Naive thymus-derived CD4-positive, alpha-beta T cell (primary cell): ENCODE measurements around the gene PDSS2. TPM values are rescaled to one million over a fixed set of nuclear protein-coding genes. Genes with fewer than 3 reads are reported as not detected.

Experiments
- ATAC-seq: fragments of 150-1000 bp; cut with Tn5 transposase; 2 replicates; pipeline ENCODE4 v1.10.0; 2021; ENCODE audit warnings: mild to moderate bottlenecking, moderate library complexity
- CTCF ChIA-PET: fragments of 350-600 bp; sonication (Branson Sonifier 250); formaldehyde crosslinking; loops from one replicate; lab custom pipeline; 2021; ENCODE audit warnings: antibody characterized with exemption; lab: Charles Lee
- POLR2A ChIA-PET: fragments of 350-600 bp; sonication (Branson Sonifier 250); formaldehyde crosslinking; loops from one replicate; lab custom pipeline; 2021; ENCODE audit warnings: antibody characterized with exemption, inconsistent platforms; lab: Charles Lee
- DNase-seq, 9 donors: peaks; one replicate each; pipeline versions ENCODE4 v3.0.0 to v3.0.0-alpha.2; 2020 to 2022; ENCODE audit warnings: mixed read lengths in 1 of 9
- H3K27ac ChIP-seq: one replicate; pipeline ENCODE4 v1.7.0; 2013; ENCODE audit warnings: mild to moderate bottlenecking, low read depth, low read length, moderate library complexity
- H3K27me3 ChIP-seq, 2 donors: one replicate each; pipeline ENCODE4 v1.7.0; 2013; ENCODE audit warnings: low read length in 2 of 2, mild to moderate bottlenecking in 2 of 2, moderate library complexity in 2 of 2; ENCODE audit not compliant: control insufficient read depth in 2 of 2, insufficient read depth in 2 of 2
- H3K36me3 ChIP-seq, 3 experiments: 1 replicate in 2 of 3; 2 replicates in 1 of 3; pipeline ENCODE4 v1.7.0; 2013; ENCODE audit warnings: low read length in 3 of 3, mild to moderate bottlenecking in 3 of 3, moderate library complexity in 1 of 3; ENCODE audit not compliant: insufficient read depth in 3 of 3, control insufficient read depth in 2 of 3
- H3K4me1 ChIP-seq, 2 donors: one replicate each; pipeline ENCODE4 v1.7.0; 2013; ENCODE audit warnings: low read length in 2 of 2, mild to moderate bottlenecking in 2 of 2, moderate library complexity in 1 of 2; ENCODE audit not compliant: control insufficient read depth in 2 of 2, insufficient read depth in 2 of 2
- H3K4me3 ChIP-seq: 2 replicates; pipeline ENCODE4 v1.7.0; 2013; ENCODE audit warnings: mild to moderate bottlenecking, low read length
- H3K9me3 ChIP-seq, 3 experiments: 1 replicate in 2 of 3; 2 replicates in 1 of 3; pipeline ENCODE4 v1.7.0; 2013; ENCODE audit warnings: low read length in 3 of 3; ENCODE audit not compliant: control insufficient read depth in 2 of 3
- H3K27ac Mint-ChIP-seq, 9 donors: one replicate each; pipeline ENCODE4 v1.8.0; 2020 to 2022; ENCODE audit warnings: mixed read lengths in 9 of 9, mild to moderate bottlenecking in 8 of 9, moderate library complexity in 5 of 9, inconsistent platforms in 2 of 9
- H3K27me3 Mint-ChIP-seq, 5 donors: one replicate each; pipeline ENCODE4 v1.8.0; 2021 to 2022; ENCODE audit warnings: mixed read lengths in 5 of 5, mild to moderate bottlenecking in 1 of 5
- H3K36me3 Mint-ChIP-seq, 5 donors: one replicate each; pipeline ENCODE4 v1.8.0; 2020 to 2022; ENCODE audit warnings: mixed read lengths in 5 of 5, mild to moderate bottlenecking in 3 of 5, inconsistent platforms in 1 of 5
- H3K4me1 Mint-ChIP-seq, 7 donors: one replicate each; pipeline ENCODE4 v1.8.0; 2020 to 2022; ENCODE audit warnings: mixed read lengths in 7 of 7, mild to moderate bottlenecking in 3 of 7, inconsistent platforms in 1 of 7
- H3K4me3 Mint-ChIP-seq, 10 donors: one replicate each; pipeline ENCODE4 v1.8.0; 2020 to 2022; ENCODE audit warnings: mild to moderate bottlenecking in 10 of 10, mixed read lengths in 10 of 10, moderate library complexity in 6 of 10, inconsistent platforms in 2 of 10
- H3K9me3 Mint-ChIP-seq, 11 donors: one replicate each; pipeline ENCODE4 v1.8.0; 2020 to 2022; ENCODE audit warnings: mixed read lengths in 11 of 11, mild to moderate bottlenecking in 4 of 11, inconsistent platforms in 1 of 11, moderate library complexity in 1 of 11
- intact Hi-C, 2 donors: fragments of 100-400 bp; cut with micrococcal nuclease; formaldehyde crosslinking; loops; one replicate each; pipeline ENCODE4 v1.15.1; 2023
- polyA plus RNA-seq, 2 donors: library from polyadenylated mRNA; unstranded; fragments of 300-500 nt; fragmentation: Illumina TruSeq; gene quantifications; one replicate each; pipeline ENCODE4 v1.2.3, GENCODE V29; 2021
- total RNA-seq, 6 experiments: library from RNA in 5 of 6; stranded (reverse) in 5 of 6; gene quantifications; 1 replicate in 5 of 6; 2 replicates in 1 of 6; pipeline ENCODE4 v1.2.3 and lab custom pipeline; 2021 to 2026

PDSS2 gene
- total and polyA plus RNA-seq, 7 experiments from 2014 or later, result 12.0 to 16.6 (median 12.4) TPM

DNA sequence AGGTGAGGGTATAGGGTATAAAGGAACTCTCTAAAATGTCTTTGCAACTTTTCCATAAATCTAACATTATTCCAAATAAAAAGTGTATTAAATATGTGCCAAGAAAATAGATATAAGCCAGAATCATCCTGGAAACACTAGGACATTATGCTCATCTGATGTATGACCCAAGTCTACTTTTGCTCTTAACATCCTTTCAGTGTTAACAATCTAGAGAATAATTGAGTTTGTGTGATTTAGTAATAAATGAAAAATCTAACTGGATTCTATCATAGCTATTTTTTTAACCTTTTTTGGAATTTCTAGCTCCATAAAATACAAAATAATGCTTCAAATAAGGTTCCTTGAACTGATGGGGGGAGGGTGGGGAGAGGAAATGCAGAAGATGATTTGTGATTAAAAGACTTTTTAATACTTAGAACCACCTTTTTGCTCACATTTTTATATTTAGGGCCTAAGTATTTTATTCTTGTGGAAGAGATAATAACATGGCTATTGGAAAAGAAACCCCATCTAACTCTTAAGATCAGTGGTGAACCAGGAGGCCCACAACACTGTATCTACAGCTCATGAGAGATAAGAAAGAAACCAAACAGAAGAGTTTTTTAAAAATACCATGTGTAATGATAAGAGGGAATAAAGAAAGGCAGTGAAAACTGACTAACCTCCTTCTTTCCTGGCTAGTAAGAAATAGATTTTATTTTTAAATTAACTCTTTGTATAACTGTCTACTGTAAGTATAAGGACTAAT is 68.5 kb downstream of the PDSS2 start:
- peak overlapping the region in 1 of 9 donors; percentile 30 for H3K27ac Mint-ChIP-seq

DNA sequence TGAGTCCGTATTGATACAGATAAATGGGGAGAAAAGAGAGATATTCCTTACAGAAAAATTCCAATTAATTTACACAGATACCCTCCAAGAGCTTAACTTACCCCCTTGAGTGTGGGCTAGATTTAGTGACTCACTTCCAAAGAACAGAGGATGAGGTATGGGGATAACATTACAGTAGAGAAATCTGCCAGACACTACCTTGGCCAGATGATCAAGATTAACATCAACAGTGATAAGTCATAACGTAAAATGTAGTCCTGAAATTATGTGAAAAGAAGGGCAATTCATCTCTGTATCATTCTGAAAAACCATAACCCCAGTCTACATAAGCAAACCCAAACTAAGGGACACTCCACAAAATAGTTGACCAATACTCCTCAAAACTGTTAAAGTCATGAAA is 69.3 kb downstream of the PDSS2 start:
- ATAC-seq (no peak), DNase-seq (no peak)
- H3K9me3 Mint-ChIP-seq, result peaks cover 5 to 26% (median 12%) of the 10 kb centered on the region in 11 donors
- no peaks in the 10 kb centered on the region for H3K27me3 Mint-ChIP-seq
- H3K4me3 ChIP-seq, result no peak overlapping the region
- no peak overlapping the region for H3K27ac ChIP-seq
- H3K36me3 Mint-ChIP-seq, result peaks cover 8 to 51% (median 43%) of the 10 kb centered on the region in 5 donors
- intact Hi-C loops, result no loop called here
- H3K27me3 ChIP-seq, result no peaks in the 10 kb centered on the region
- H3K4me1 ChIP-seq, result no peaks in the 10 kb centered on the region
- CTCF ChIA-PET, result no interaction called here
- H3K27ac Mint-ChIP-seq, result no peak overlapping the region
- no peak overlapping the region for H3K4me3 Mint-ChIP-seq
- H3K9me3 ChIP-seq, result peaks cover 0 to 10% (median 7%) of the 10 kb centered on the region in 3 experiments
- peaks cover 0 to 30% (median 9%) of the 10 kb centered on the region in 7 donors for H3K4me1 Mint-ChIP-seq
- POLR2A ChIA-PET, result no interaction called here
- peaks cover 0 to 3% (median 0%) of the 10 kb centered on the region in 3 experiments for H3K36me3 ChIP-seq

More for the DNA sequence above, 68.5 kb downstream of the PDSS2 start:
- peaks cover 5 to 34% (median 18%) of the 10 kb centered on the region in 11 donors for H3K9me3 Mint-ChIP-seq
- no peak overlapping the region for H3K4me3 Mint-ChIP-seq
- Histone ChIP-seq H3K27me3 (no peaks in the 10 kb centered on the region), H3K4me1 (no peaks in the 10 kb centered on the region), H3K4me3 (no peak overlapping the region), H3K9me3 (peaks cover 0 to 10% (median 9%) of the 10 kb centered on the region in 3 experiments), H3K36me3 (peaks cover 0 to 3% (median 3%) of the 10 kb centered on the region in 3 experiments), H3K27ac (no peak overlapping the region)
- H3K4me1 Mint-ChIP-seq, result peaks cover 0 to 24% (median 9%) of the 10 kb centered on the region in 7 donors
- POLR2A ChIA-PET, result no interaction called here
- H3K36me3 Mint-ChIP-seq, result peaks cover 8 to 58% (median 51%) of the 10 kb centered on the region in 5 donors
- no peak for DNase-seq
- CTCF ChIA-PET, result no interaction called here
- no peaks in the 10 kb centered on the region for H3K27me3 Mint-ChIP-seq
- intact Hi-C loops, result no loop called here
- no peak for ATAC-seq

DNA sequence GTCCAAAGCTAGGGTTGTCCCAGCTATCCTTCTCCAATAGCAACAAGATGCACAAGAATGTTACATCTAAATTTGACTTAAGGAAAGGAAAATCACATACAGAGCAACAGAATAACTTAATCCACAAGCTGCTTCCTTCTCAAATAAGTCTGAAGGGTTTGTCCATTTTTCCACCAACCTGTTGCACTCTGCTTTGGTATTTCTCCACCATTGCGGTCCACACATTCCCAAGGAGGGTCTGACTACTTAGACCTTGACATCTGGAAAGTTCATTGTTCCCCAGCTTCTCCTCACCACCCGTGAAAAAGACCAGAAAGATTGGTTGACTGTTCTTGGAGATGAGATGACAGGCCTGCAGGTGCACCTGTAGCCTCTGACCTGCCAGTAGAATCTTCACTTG is 72.5 kb downstream of the PDSS2 start:
- Mint-ChIP-seq H3K9me3 (peaks cover 0 to 7% (median 0%) of the 10 kb centered on the region in 11 donors), H3K4me1 (peaks cover 0 to 29% (median 9%) of the 10 kb centered on the region in 7 donors), H3K27ac (peak overlapping the region in 1 of 9 donors; percentile 78), H3K36me3 (peaks cover 0 to 37% (median 30%) of the 10 kb centered on the region in 5 donors), H3K4me3 (no peak overlapping the region), H3K27me3 (no peaks in the 10 kb centered on the region)
- DNase-seq (no peak), ATAC-seq (no peak)
- H3K4me1 ChIP-seq, result no peaks in the 10 kb centered on the region
- CTCF ChIA-PET, result no interaction called here
- no peak overlapping the region for H3K27ac ChIP-seq
- H3K9me3 ChIP-seq, result no peaks in the 10 kb centered on the region
- no peaks in the 10 kb centered on the region for H3K27me3 ChIP-seq
- H3K4me3 ChIP-seq, result no peak overlapping the region
- H3K36me3 ChIP-seq, result peaks cover 0 to 3% (median 0%) of the 10 kb centered on the region in 3 experiments
- intact Hi-C loops, result no loop called here
- POLR2A ChIA-PET, result no interaction called here

DNA sequence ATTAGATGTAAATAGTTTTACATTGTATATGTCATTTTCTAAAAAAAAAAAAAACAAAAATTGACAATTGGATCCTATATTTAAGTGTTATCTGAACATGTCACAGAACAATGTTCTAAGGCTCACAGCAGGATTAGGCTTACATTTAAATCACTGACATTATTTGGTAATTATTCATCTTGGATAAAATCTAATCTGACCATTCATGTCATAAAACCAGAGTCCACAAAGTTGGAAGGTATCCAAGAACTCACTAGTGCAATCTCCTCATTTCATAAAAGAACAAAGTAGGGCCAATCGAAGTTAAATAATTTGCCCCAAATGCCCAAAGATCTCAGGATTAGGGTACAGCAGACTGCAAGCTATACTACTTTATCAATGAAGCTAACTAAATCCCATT is 73.0 kb downstream of the PDSS2 start:
- no peaks in the 10 kb centered on the region for H3K9me3 ChIP-seq
- Mint-ChIP-seq H3K36me3 (peaks cover 0 to 38% (median 30%) of the 10 kb centered on the region in 5 donors), H3K4me1 (peaks cover 0 to 29% (median 9%) of the 10 kb centered on the region in 7 donors), H3K27me3 (no peaks in the 10 kb centered on the region), H3K4me3 (no peak overlapping the region), H3K9me3 (peaks cover 0 to 7% (median 0%) of the 10 kb centered on the region in 11 donors), H3K27ac (peak overlapping the region in 1 of 9 donors; percentile 26)
- no peak overlapping the region for H3K27ac ChIP-seq
- ATAC-seq, result no peak
- DNase-seq, result no peak
- H3K36me3 ChIP-seq, result peaks cover 0 to 3% (median 0%) of the 10 kb centered on the region in 3 experiments
- no peak overlapping the region for H3K4me3 ChIP-seq
- ChIA-PET POLR2A (no interaction called here), CTCF (no interaction called here)
- intact Hi-C loops, result no loop called here
- H3K27me3 ChIP-seq, result no peaks in the 10 kb centered on the region
- H3K4me1 ChIP-seq, result no peaks in the 10 kb centered on the region

DNA sequence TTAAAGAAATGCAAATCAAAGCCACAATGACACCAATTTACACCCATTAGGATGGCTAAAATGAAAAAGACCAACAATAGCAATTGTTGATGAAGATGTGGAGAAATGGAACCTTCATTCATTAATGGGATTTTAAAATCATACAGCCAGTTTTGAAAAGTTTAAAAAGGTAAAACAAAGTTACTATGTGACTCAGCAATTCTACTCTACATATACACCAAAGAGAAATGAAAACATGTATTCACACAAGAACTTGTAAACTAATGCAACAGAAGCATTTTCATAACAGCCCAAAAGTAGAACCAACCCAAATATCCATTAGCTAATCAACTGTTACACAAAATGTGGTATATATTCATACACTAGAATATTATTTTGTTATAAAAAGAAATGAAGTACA is 75.7 kb downstream of the PDSS2 start:
- H3K9me3 ChIP-seq, result no peaks in the 10 kb centered on the region
- CTCF ChIA-PET, result no interaction called here
- no peak overlapping the region for H3K4me3 ChIP-seq
- Mint-ChIP-seq H3K4me3 (no peak overlapping the region), H3K36me3 (peaks cover 0 to 42% (median 33%) of the 10 kb centered on the region in 5 donors), H3K27me3 (no peaks in the 10 kb centered on the region), H3K4me1 (peaks cover 0 to 23% (median 2%) of the 10 kb centered on the region in 7 donors), H3K9me3 (peaks cover 2 to 24% (median 6%) of the 10 kb centered on the region in 11 donors), H3K27ac (no peak overlapping the region)
- H3K27ac ChIP-seq, result no peak overlapping the region
- ATAC-seq (no peak), DNase-seq (no peak)
- no peaks in the 10 kb centered on the region for H3K27me3 ChIP-seq
- H3K36me3 ChIP-seq, result no peaks in the 10 kb centered on the region
- no peaks in the 10 kb centered on the region for H3K4me1 ChIP-seq
- POLR2A ChIA-PET, result no interaction called here
- intact Hi-C loops, result no loop called here

DNA sequence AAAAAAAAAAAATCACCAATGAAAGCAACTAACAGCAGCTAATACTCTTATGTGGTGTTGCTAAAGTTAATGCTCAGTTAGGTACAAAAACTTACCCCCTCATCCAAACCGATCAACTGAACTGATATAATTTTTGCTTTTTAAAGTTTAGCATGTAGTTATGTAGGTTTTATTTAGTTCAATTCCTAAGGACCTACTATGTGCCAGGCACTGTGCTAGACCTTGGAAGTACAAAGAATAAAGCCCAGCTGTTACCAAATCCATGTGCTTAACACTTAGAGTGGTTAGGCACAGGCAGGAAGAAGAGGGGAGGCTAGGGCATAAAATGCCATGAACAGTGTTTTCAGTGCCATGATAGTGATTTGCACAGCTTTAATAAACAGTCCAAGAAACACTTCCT is 85.1 kb downstream of the PDSS2 start:
- no peak overlapping the region for H3K4me3 ChIP-seq
- H3K27me3 Mint-ChIP-seq, result no peaks in the 10 kb centered on the region
- no peaks in the 10 kb centered on the region for H3K4me1 ChIP-seq
- no peaks in the 10 kb centered on the region for H3K27me3 ChIP-seq
- peaks cover 0 to 13% (median 2%) of the 10 kb centered on the region in 11 donors for H3K9me3 Mint-ChIP-seq
- H3K4me1 Mint-ChIP-seq, result peaks cover 0 to 7% (median 5%) of the 10 kb centered on the region in 7 donors
- H3K36me3 Mint-ChIP-seq, result peaks cover 0 to 35% (median 17%) of the 10 kb centered on the region in 5 donors
- intact Hi-C loops, result no loop called here
- H3K27ac ChIP-seq, result no peak overlapping the region
- peaks cover 0 to 5% (median 0%) of the 10 kb centered on the region in 3 experiments for H3K9me3 ChIP-seq
- CTCF ChIA-PET, result no interaction called here
- no peak for DNase-seq
- ATAC-seq, result no peak
- no peak overlapping the region for H3K27ac Mint-ChIP-seq
- POLR2A ChIA-PET, result no interaction called here
- no peak overlapping the region for H3K4me3 Mint-ChIP-seq
- no peaks in the 10 kb centered on the region for H3K36me3 ChIP-seq
